ENCODE results near the gene RPRD1B. TPM values are rescaled to one million over a fixed set of nuclear protein-coding genes. Genes with fewer than 3 reads are reported as not detected.

The RPRD1B gene
- polyA plus RNA-seq, 2 of the 4 experiments (the other 2 are of a cell fraction): 16.4 to 28.4 TPM

- TF ChIP-seq ESRRA (IDR thresholded peaks at IDR 0.05; ENCODE audit: borderline replicate concordance, low read length) (no peak), PBX3 (IDR thresholded peaks at IDR 0.05) (no peak)
Observed at GRCh38 chr20:38093641-38094077, 60.1 kb downstream of the RPRD1B start (continued).

GRCh38 chr20:38094373-38094891, 60.9 kb downstream of the RPRD1B start:
- DNase-seq (ENCODE audit: low read depth in 1 of 2, low spot score in 1 of 2) (peak; percentile 33 to 57), FAIRE-seq (no peak), ATAC-seq (peak in 1 of 2 experiments; percentile 75; a peak in 2 of 6 replicates)
- TF ChIP-seq JUN (IDR thresholded peaks at IDR 0.05) (no peak), CEBPB (IDR thresholded peaks at IDR 0.05) (peak; percentile 74 to 85; a peak in 3 of 4 replicates), NPAS2 (CRISPR knock-in tag; IDR thresholded peaks at IDR 0.05; ENCODE audit: borderline replicate concordance) (no peak), HES2 (IDR thresholded peaks at IDR 0.05) (no peak), ESRRA (IDR thresholded peaks at IDR 0.05; ENCODE audit: borderline replicate concordance, low read length) (peak; percentile 59; the same call in 1 of the 2 replicates), REST (IDR thresholded peaks at IDR 0.05) (0 out of 2 replicates have a peak, but pooled peaks have one; percentile 41), FOSB (CRISPR knock-in tag; IDR thresholded peaks at IDR 0.05) (no peak), ZFP36 (IDR thresholded peaks at IDR 0.05; ENCODE audit: borderline replicate concordance, partially characterized antibody) (no peak), GATA3 (IDR thresholded peaks at IDR 0.05; ENCODE audit: borderline replicate concordance) (peak; percentile 15; the same call in 1 of the 2 replicates), MAFK (IDR thresholded peaks at IDR 0.05; ENCODE audit: partially characterized antibody) (no peak), MYC (IDR thresholded peaks at IDR 0.05; ENCODE audit: borderline replicate concordance, low read length) (no peak), RNF2 (IDR thresholded peaks at IDR 0.05; ENCODE audit: borderline replicate concordance, low read depth) (no peak), EP300 (IDR thresholded peaks at IDR 0.05) (peak in 1 of 2 experiments; percentile 15; a peak in 1 of 5 replicates)
- Histone ChIP-seq H3K27ac (peak overlapping the region; percentile 68 to 85), H3K4me1 (peaks cover 20% of the 10 kb centered on the region), H3K9me3 (no peaks in the 10 kb centered on the region), H3K4me3 (no peak overlapping the region), H3K4me2 (peak overlapping the region; percentile 41)
- WGBS (ENCODE audit: missing lambda C conversion rate): 84% methylated on average over 1 of the region's 1 CpG
- POLR2A ChIA-PET: interaction anchor here (0.6 kb wide), 1 partner anchor 15 kb away, joined by 3 read pairs; no protein-coding TSS in a partner anchor
- CTCF ChIA-PET: interaction anchor here (1.0 to 3.9 kb wide), 4 partner anchors 32 to 530 kb away, joined by 4 to 23 read pairs (median 6); no protein-coding TSS in a partner anchor

- POLR2A ChIA-PET: no interaction called here
- Histone ChIP-seq H3K27ac (peak overlapping the region; percentile 68 to 85), H3K9me3 (0 out of 3 replicates have a peak, but pooled peaks cover 4% of the 10 kb centered on the region), H3K4me2 (peak overlapping the region; percentile 41; the same call in 2 of the 3 replicates), H3K4me1 (peaks cover 20% of the 10 kb centered on the region), H3K4me3 (no peak overlapping the region)
- CTCF ChIA-PET: interaction anchor here (3.9 kb wide), 1 partner anchor 127 kb away, joined by 23 read pairs; no protein-coding TSS in a partner anchor
- WGBS (ENCODE audit: missing lambda C conversion rate): 83% methylated on average over 7 of the region's 7 CpGs
- FAIRE-seq (no peak), ATAC-seq (peak; percentile 14 to 29; a peak in 2 of 6 replicates), DNase-seq (ENCODE audit: low read depth in 1 of 2, low spot score in 1 of 2) (no peak)
- TF ChIP-seq HES2 (IDR thresholded peaks at IDR 0.05) (no peak), HOXB13 (CRISPR knock-in tag; IDR thresholded peaks at IDR 0.05; ENCODE audit: low read depth) (no peak), SMC3 (IDR thresholded peaks at IDR 0.05) (no peak), ZC3H11A (IDR thresholded peaks at IDR 0.05) (no peak), EP300 (IDR thresholded peaks at IDR 0.05) (no peak), NFE2L2 (conservative IDR thresholded peaks at IDR 0.05; ENCODE audit: low read length) (no peak), CHD2 (IDR thresholded peaks at IDR 0.05; ENCODE audit: low read length, partially characterized antibody) (no peak), HDAC2 (IDR thresholded peaks at IDR 0.05) (no peak), PHF8 (IDR thresholded peaks at IDR 0.05; ENCODE audit: borderline replicate concordance, low read depth) (no peak), JUNB (IDR thresholded peaks at IDR 0.05) (no peak), BCL3 (IDR thresholded peaks at IDR 0.05) (no peak), CBX8 (IDR thresholded peaks at IDR 0.05) (no peak), RFX5 (IDR thresholded peaks at IDR 0.05) (no peak), CTCF (IDR thresholded peaks at IDR 0.05) (no peak)
Observed at GRCh38 chr20:38095017-38095686, 61.6 kb downstream of the RPRD1B start.

All from A549 (cell line).